Astrocyte (in vitro differentiated cells and primary cell): ENCODE results near the gene UBE2D2. TPM values are rescaled to one million over a fixed set of nuclear protein-coding genes. Genes with fewer than 3 reads are reported as not detected.
A peak's percentile ranks its signal among the peaks of the same experiment; 100 is the strongest.

Experiments used
- DNase-seq: peaks from one replicate; pipeline ENCODE4 v3.0.0-alpha.2; 2010; ENCODE audit warnings: low read depth
- FAIRE-seq: peaks from 2 replicates; lab custom pipeline; 2011; peaks lifted over from hg19 to GRCh38; lab: Jason Lieb, UNC
- H2AFZ ChIP-seq: 2 replicates; pipeline ENCODE4 v1.6.0; 2012; ENCODE audit warnings: low read depth, low read length, inconsistent platforms
- H3K27ac ChIP-seq: 2 replicates; pipeline ENCODE4 v1.5.1; 2011; ENCODE audit warnings: low read depth, low read length, inconsistent platforms
- H3K27me3 ChIP-seq: 2 replicates; pipeline ENCODE4 v1.6.0; 2011; ENCODE audit warnings: low read length, inconsistent platforms; ENCODE audit not compliant: insufficient read depth
- H3K36me3 ChIP-seq: 2 replicates; pipeline ENCODE4 v1.5.1; 2011; ENCODE audit warnings: low read length, inconsistent platforms; ENCODE audit not compliant: insufficient read depth
- H3K4me1 ChIP-seq: 2 replicates; pipeline ENCODE4 v1.5.1; 2011; ENCODE audit warnings: low read length, inconsistent platforms; ENCODE audit not compliant: insufficient read depth
- H3K4me2 ChIP-seq: 2 replicates; pipeline ENCODE4 v1.6.0; 2012; ENCODE audit warnings: low read length, inconsistent platforms
- H3K4me3 ChIP-seq: 2 replicates; pipeline ENCODE4 v1.5.1; 2011; ENCODE audit warnings: low read depth, mild to moderate bottlenecking, low read length, inconsistent platforms; ENCODE audit not compliant: insufficient read depth
- H3K79me2 ChIP-seq: 2 replicates; pipeline ENCODE4 v1.6.0; 2012; ENCODE audit warnings: mild to moderate bottlenecking, low read length, inconsistent platforms; ENCODE audit not compliant: insufficient read depth
- H3K9ac ChIP-seq: 2 replicates; pipeline ENCODE4 v1.6.0; 2012; ENCODE audit warnings: mild to moderate bottlenecking, low read length, inconsistent platforms
- H3K9me3 ChIP-seq: 2 replicates; pipeline ENCODE4 v1.5.1; 2012; ENCODE audit warnings: low read depth, mild to moderate bottlenecking, low read length, inconsistent platforms; ENCODE audit not compliant: insufficient read depth
- H4K20me1 ChIP-seq: 2 replicates; pipeline ENCODE4 v1.6.0; 2012; ENCODE audit warnings: low read length, inconsistent platforms; ENCODE audit not compliant: insufficient read depth
- H3K27ac Mint-ChIP-seq: one replicate; pipeline ENCODE4 v1.8.0; 2021; ENCODE audit warnings: mild to moderate bottlenecking, mixed read lengths; ENCODE audit not compliant: unreplicated experiment
- H3K27me3 Mint-ChIP-seq: one replicate; pipeline ENCODE4 v1.8.0; 2021; ENCODE audit warnings: low read depth, mixed read lengths; ENCODE audit not compliant: unreplicated experiment
- H3K36me3 Mint-ChIP-seq: one replicate; pipeline ENCODE4 v1.8.0; 2021; ENCODE audit warnings: low read depth, mixed read lengths; ENCODE audit not compliant: unreplicated experiment
- H3K4me1 Mint-ChIP-seq: one replicate; pipeline ENCODE4 v1.8.0; 2021; ENCODE audit warnings: low read depth, mixed read lengths; ENCODE audit not compliant: unreplicated experiment
- H3K4me3 Mint-ChIP-seq: one replicate; pipeline ENCODE4 v1.8.0; 2021; ENCODE audit warnings: mild to moderate bottlenecking, moderate library complexity, mixed read lengths; ENCODE audit not compliant: unreplicated experiment
- H3K9me3 Mint-ChIP-seq: one replicate; pipeline ENCODE4 v1.8.0; 2021; ENCODE audit warnings: mild to moderate bottlenecking, mixed read lengths; ENCODE audit not compliant: unreplicated experiment
- EZH2 ChIP-seq: IDR thresholded peaks from 2 replicates; pipeline ENCODE4 v1.6.1; 2012; ENCODE audit warnings: mild to moderate bottlenecking, low read length, inconsistent platforms; ENCODE audit not compliant: insufficient read depth
- total RNA-seq: library from RNA; stranded (reverse); gene quantifications from 2 replicates; pipeline ENCODE4 v1.2.1, GENCODE V29; 2021
- TF ChIP-seq, protein P1 (sequence below): IDR thresholded peaks from 2 replicates; pipeline ENCODE4 v1.5.1; 2011; ENCODE audit warnings: low read depth, mild to moderate bottlenecking, inconsistent platforms, low read length, moderate library complexity; ENCODE audit not compliant: insufficient read depth

Gene UBE2D2
- total RNA-seq, 1 donor from 2014 or later: 169 TPM

DNA sequence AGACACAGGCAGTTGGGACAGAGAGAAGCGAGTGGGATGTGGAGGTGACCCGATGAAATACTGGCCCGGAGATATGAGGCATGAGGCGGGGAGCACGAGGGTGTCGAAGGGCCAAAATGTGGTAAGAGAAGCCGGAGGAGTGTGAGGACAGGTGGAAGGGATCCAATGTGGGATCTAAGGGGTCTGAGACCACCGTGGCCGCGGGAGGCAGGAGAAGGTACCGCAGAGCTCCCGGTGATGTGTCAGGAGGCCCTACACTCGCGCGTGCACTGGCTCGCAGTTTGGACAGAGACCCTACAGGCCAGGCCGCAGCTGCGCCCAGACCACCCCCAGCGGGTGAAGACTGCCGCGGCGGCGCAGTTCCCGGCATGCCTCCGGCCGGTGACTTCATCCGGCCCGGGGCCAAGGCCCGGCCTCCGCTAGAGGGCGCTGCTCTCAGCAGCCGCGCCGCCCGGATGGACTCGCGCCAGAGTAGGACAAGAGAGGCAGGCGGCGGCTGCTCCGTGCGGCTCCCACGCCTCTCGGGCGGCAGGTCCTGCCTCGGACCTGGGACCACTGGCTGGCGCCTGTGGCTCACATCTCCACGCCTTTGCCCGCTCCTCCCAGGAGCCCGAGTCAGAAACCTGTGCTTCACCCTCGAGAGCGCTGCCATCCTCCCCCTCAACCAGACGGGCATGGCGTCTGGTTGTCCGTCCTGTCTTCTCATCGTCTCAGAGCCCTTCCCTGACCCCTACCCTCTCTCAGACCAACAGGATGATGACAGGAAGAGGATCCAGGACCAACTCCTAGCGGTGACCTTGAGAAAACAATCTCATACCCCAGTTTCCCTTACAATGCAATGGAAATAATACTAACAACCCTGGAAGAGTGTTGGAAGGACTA is 43.2 kb upstream of the UBE2D2 start:
- Histone ChIP-seq H2AFZ (peak overlapping the region; percentile 99), H3K9ac (peak overlapping the region; percentile 82), H3K79me2 (no peaks in the 10 kb centered on the region), H3K27me3 (no peaks in the 10 kb centered on the region), H3K27ac (peak overlapping the region; percentile 74), H3K4me2 (peak overlapping the region; percentile 91), H3K4me3 (peak overlapping the region; percentile 79), H3K36me3 (no peaks in the 10 kb centered on the region), H3K4me1 (peaks cover 5% of the 10 kb centered on the region), H4K20me1 (no peaks in the 10 kb centered on the region), H3K9me3 (no peaks in the 10 kb centered on the region)
- peaks cover 5% of the 10 kb centered on the region for H3K27me3 Mint-ChIP-seq
- no peaks in the 10 kb centered on the region for H3K9me3 Mint-ChIP-seq
- H3K36me3 Mint-ChIP-seq: no peaks in the 10 kb centered on the region
- H3K4me3 Mint-ChIP-seq: peak overlapping the region; percentile 70
- peak overlapping the region; percentile 56 for H3K27ac Mint-ChIP-seq
- DNase-seq (peak; percentile 53), FAIRE-seq (no peak)
- TF ChIP-seq, protein P1, sequence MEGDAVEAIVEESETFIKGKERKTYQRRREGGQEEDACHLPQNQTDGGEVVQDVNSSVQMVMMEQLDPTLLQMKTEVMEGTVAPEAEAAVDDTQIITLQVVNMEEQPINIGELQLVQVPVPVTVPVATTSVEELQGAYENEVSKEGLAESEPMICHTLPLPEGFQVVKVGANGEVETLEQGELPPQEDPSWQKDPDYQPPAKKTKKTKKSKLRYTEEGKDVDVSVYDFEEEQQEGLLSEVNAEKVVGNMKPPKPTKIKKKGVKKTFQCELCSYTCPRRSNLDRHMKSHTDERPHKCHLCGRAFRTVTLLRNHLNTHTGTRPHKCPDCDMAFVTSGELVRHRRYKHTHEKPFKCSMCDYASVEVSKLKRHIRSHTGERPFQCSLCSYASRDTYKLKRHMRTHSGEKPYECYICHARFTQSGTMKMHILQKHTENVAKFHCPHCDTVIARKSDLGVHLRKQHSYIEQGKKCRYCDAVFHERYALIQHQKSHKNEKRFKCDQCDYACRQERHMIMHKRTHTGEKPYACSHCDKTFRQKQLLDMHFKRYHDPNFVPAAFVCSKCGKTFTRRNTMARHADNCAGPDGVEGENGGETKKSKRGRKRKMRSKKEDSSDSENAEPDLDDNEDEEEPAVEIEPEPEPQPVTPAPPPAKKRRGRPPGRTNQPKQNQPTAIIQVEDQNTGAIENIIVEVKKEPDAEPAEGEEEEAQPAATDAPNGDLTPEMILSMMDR: peak; percentile 63
- no peak for TF ChIP-seq EZH2
- peaks cover 2% of the 10 kb centered on the region for H3K4me1 Mint-ChIP-seq

DNA sequence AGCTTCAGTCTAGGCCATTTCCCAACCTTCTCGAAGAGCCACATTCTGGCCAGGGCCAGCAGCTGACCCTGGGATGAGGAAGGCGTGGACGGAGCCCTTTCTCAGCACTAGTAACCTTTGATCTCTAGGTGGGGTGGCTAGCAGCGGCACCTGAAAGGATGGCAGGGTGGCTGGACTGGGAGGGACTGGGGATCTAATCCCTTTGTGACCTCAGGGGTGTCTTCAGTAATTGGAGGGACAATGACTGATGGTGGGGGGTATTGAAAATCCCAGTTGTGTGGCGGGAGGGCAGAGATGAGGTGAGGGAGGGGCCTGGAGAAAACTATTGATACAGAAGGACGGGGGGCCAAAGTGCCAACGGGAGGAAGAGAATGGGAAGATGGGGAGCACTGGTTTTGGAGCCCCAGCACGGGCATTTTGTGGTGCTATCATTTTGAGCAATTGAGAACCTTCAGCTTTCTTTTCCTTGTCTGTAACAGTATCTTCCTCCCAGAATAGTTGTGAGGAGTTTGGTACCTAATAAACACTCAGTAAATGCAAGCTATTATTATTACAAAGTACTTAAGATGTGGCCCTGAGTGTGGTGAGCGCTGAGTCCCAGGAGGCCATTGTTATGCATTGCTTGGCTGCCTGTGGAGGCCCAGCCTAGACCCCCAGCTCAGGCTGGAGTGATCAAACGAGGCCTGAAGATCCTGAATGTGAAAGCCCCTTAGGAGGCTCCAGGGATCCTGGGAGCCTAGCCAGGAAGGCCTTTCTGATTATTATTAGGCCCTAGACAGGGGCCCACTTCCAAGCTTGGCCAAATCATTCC is 37.3 kb upstream of the UBE2D2 start:
- H3K4me1 ChIP-seq: no peaks in the 10 kb centered on the region
- H3K4me2 ChIP-seq: no peak overlapping the region
- H3K9me3 Mint-ChIP-seq: no peaks in the 10 kb centered on the region
- H3K36me3 ChIP-seq: no peaks in the 10 kb centered on the region
- DNase-seq (no peak), FAIRE-seq (no peak)
- no peaks in the 10 kb centered on the region for H3K9me3 ChIP-seq
- H2AFZ ChIP-seq: no peak overlapping the region
- no peak overlapping the region for H3K4me3 ChIP-seq
- H3K4me3 Mint-ChIP-seq: no peak overlapping the region
- no peak overlapping the region for H3K9ac ChIP-seq
- no peak for TF ChIP-seq EZH2
- TF ChIP-seq, protein P1: no peak
- H3K27me3 Mint-ChIP-seq: peaks cover 17% of the 10 kb centered on the region
- no peaks in the 10 kb centered on the region for H4K20me1 ChIP-seq
- no peak overlapping the region for H3K27ac ChIP-seq
- H3K36me3 Mint-ChIP-seq: no peaks in the 10 kb centered on the region
- no peaks in the 10 kb centered on the region for H3K4me1 Mint-ChIP-seq
- no peaks in the 10 kb centered on the region for H3K79me2 ChIP-seq
- H3K27ac Mint-ChIP-seq: no peak overlapping the region
- no peaks in the 10 kb centered on the region for H3K27me3 ChIP-seq
